ENCODE measurements around the gene HIGD2A. TPM values are rescaled to one million over a fixed set of nuclear protein-coding genes. Genes with fewer than 3 reads are reported as not detected.

The HIGD2A gene
- total and polyA plus RNA-seq, 2 donors (not counting 3 experiments of a cell fraction or from before 2014, with no cell fraction given) = 96.2 to 210 TPM

GRCh38 chr5:176342766-176343458, 45.6 kb upstream of the HIGD2A start:
- Histone ChIP-seq H3K27me3 (ENCODE audit: control insufficient read depth in 2 of 2, insufficient read depth in 2 of 2, low read length in 2 of 2) (no peaks in the 10 kb centered on the region), H4K20me1 (replicated peaks; ENCODE audit: control insufficient read depth, extremely low read depth, insufficient read depth, low read length) (no peaks in the 10 kb centered on the region), H2AFZ (ENCODE audit: low read depth, low read length) (no peak overlapping the region), H3K9me3 (replicated peaks; ENCODE audit: control insufficient read depth, insufficient read depth, low read length) (no peaks in the 10 kb centered on the region), H3K9me1 (replicated peaks; ENCODE audit: control insufficient read depth, extremely low read depth, insufficient read depth, low read length) (no peaks in the 10 kb centered on the region), H3K36me3 (ENCODE audit: control insufficient read depth in 2 of 2, extremely low read depth in 1 of 2, insufficient read depth in 2 of 2, low read length in 2 of 2) (peaks cover 7 to 8% of the 10 kb centered on the region in 2 experiments), H3K79me2 (ENCODE audit: control insufficient read depth, insufficient read depth, low read length) (no peaks in the 10 kb centered on the region), H3K9ac (replicated peaks; ENCODE audit: extremely low read depth, insufficient read depth, low read length) (no peak overlapping the region), H3K4me1 (ENCODE audit: control insufficient read depth, extremely low read depth, insufficient read depth, low read length) (no peaks in the 10 kb centered on the region), H3K4me2 (ENCODE audit: insufficient read depth, low read length) (no peak overlapping the region), H3K27ac (ENCODE audit: insufficient read depth, low read depth, low read length) (no peak overlapping the region), H3K4me3 (replicated peaks in 1 of 3; ENCODE audit: insufficient read depth in 1 of 3, low read depth in 1 of 3, low read length in 3 of 3) (no peak overlapping the region)
- no peak for TF ChIP-seq POLR2A (IDR thresholded peaks at IDR 0.05; ENCODE audit: low read depth, low read length)
- TF ChIP-seq MYC (IDR thresholded peaks at IDR 0.05; ENCODE audit: low read depth, low read length) = no peak
- TF ChIP-seq CTCF (IDR thresholded peaks at IDR 0.05; ENCODE audit: extremely low read depth in 1 of 2, insufficient read depth in 1 of 2, low read depth in 1 of 2, low read length in 2 of 2) = no peak
- TF ChIP-seq POLR2AphosphoS5 (IDR thresholded peaks at IDR 0.05; ENCODE audit: insufficient read depth, low read depth, low read length) = no peak
- TF ChIP-seq JUN (IDR thresholded peaks at IDR 0.05; ENCODE audit: borderline replicate concordance, insufficient read depth, insufficient read length, low read depth) = no peak
- FAIRE-seq = no peak
- no peak for DNase-seq (ENCODE audit: low read depth, low spot score)
- intact Hi-C loops (cut with micrococcal nuclease) = no loop called here
- BruUV-seq (replicated peaks) = no TSS peak
- dilution Hi-C loops (cut with MboI; ENCODE audit: extremely low pct_ligation_motif_present, low sequenced_read_pairs) = no loop called here
- ChIA-PET CTCF (no interaction called here), POLR2A (no interaction called here)

- dilution Hi-C loops (cut with MboI; ENCODE audit: extremely low pct_ligation_motif_present, low sequenced_read_pairs) (no loop called here), intact Hi-C loops (cut with micrococcal nuclease) (no loop called here)
- DNase-seq (ENCODE audit: low read depth, low spot score) (no peak), FAIRE-seq (no peak)
- Histone ChIP-seq H3K4me3 (replicated peaks in 1 of 3; ENCODE audit: insufficient read depth in 1 of 3, low read depth in 1 of 3, low read length in 3 of 3) (no peak overlapping the region), H3K36me3 (ENCODE audit: control insufficient read depth in 2 of 2, extremely low read depth in 1 of 2, insufficient read depth in 2 of 2, low read length in 2 of 2) (peaks cover 20 to 43% of the 10 kb centered on the region in 2 experiments), H3K79me2 (ENCODE audit: control insufficient read depth, insufficient read depth, low read length) (peaks cover 22% of the 10 kb centered on the region), H3K27ac (ENCODE audit: insufficient read depth, low read depth, low read length) (no peak overlapping the region), H3K9me3 (replicated peaks; ENCODE audit: control insufficient read depth, insufficient read depth, low read length) (no peaks in the 10 kb centered on the region), H3K9ac (replicated peaks; ENCODE audit: extremely low read depth, insufficient read depth, low read length) (no peak overlapping the region), H2AFZ (ENCODE audit: low read depth, low read length) (no peak overlapping the region), H3K4me2 (ENCODE audit: insufficient read depth, low read length) (no peak overlapping the region), H3K27me3 (ENCODE audit: control insufficient read depth in 2 of 2, insufficient read depth in 2 of 2, low read length in 2 of 2) (no peaks in the 10 kb centered on the region), H3K4me1 (ENCODE audit: control insufficient read depth, extremely low read depth, insufficient read depth, low read length) (no peaks in the 10 kb centered on the region), H3K9me1 (replicated peaks; ENCODE audit: control insufficient read depth, extremely low read depth, insufficient read depth, low read length) (no peaks in the 10 kb centered on the region), H4K20me1 (replicated peaks; ENCODE audit: control insufficient read depth, extremely low read depth, insufficient read depth, low read length) (no peaks in the 10 kb centered on the region)
- no peak for TF ChIP-seq POLR2A (IDR thresholded peaks at IDR 0.05; ENCODE audit: low read depth, low read length)
- TF ChIP-seq MYC (IDR thresholded peaks at IDR 0.05; ENCODE audit: low read depth, low read length) = no peak
- TF ChIP-seq, protein P1, sequence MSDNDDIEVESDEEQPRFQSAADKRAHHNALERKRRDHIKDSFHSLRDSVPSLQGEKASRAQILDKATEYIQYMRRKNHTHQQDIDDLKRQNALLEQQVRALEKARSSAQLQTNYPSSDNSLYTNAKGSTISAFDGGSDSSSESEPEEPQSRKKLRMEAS (IDR thresholded peaks at IDR 0.05; ENCODE audit: insufficient read depth, insufficient read length) = no peak
- no peak for TF ChIP-seq GATA2 (IDR thresholded peaks at IDR 0.05; ENCODE audit: insufficient read depth, insufficient read length, low read depth, low read length)
- TF ChIP-seq FOS (IDR thresholded peaks at IDR 0.05; ENCODE audit: borderline replicate concordance, insufficient read depth, low read length) = no peak
- TF ChIP-seq POLR2AphosphoS5 (IDR thresholded peaks at IDR 0.05; ENCODE audit: insufficient read depth, low read depth, low read length) = no peak
- TF ChIP-seq JUN (IDR thresholded peaks at IDR 0.05; ENCODE audit: borderline replicate concordance, insufficient read depth, insufficient read length, low read depth) = no peak
- TF ChIP-seq EZH2 (IDR thresholded peaks at IDR 0.05; ENCODE audit: borderline replicate concordance, low read depth, low read length, severe bottlenecking) = no peak
- BruUV-seq (replicated peaks) = no TSS peak
- POLR2A ChIA-PET = no interaction called here
- CTCF ChIA-PET = interaction anchor here (1.2 kb wide), 1 partner anchor 9 kb away, joined by 3 read pairs; no protein-coding TSS in a partner anchor
These were observed 38.1 kb upstream of the HIGD2A start for GRCh38 chr5:176350416-176350815.
